ENCODE data around the gene HUS1. TPM values are rescaled to one million over a fixed set of nuclear protein-coding genes. Genes with fewer than 3 reads are reported as not detected.

The HUS1 gene
- total RNA-seq, 1 donor: 19.9 TPM

DNA sequence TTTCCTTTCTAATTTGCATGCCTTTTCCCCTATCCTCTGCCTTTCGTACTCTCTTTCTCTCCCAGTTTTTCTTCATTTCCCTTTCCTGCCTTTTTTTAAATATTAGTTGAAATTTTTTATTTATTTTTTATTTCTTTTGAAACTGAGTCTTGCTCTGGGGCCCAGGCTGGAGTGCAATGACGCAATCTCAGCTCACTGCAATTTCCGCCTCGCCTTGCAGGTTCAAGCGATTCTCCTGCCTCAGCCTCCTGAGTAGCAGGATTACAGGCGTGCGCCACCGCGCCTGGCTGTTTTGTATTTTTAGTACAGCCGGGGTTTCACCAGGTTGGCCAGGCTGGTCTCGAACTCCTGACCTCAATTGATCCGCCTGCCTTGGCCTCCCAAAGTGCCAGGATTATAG is 20.0 kb upstream of the HUS1 start:
- Histone ChIP-seq H3K79me2 (ENCODE audit: insufficient read depth, low read length) (no peaks in the 10 kb centered on the region), H3K27ac (ENCODE audit: low read depth, low read length) (no peak overlapping the region), H3K4me1 (ENCODE audit: insufficient read depth, low read length) (peaks cover 3% of the 10 kb centered on the region), H2AFZ (ENCODE audit: low read length) (no peak overlapping the region), H3K27me3 (ENCODE audit: insufficient read depth, low read length) (peaks cover 4% of the 10 kb centered on the region), H3K36me3 (ENCODE audit: insufficient read depth, low read length) (no peaks in the 10 kb centered on the region), H3K4me2 (ENCODE audit: insufficient read depth, low read length) (no peak overlapping the region), H3K9me3 (ENCODE audit: low read depth, low read length) (no peaks in the 10 kb centered on the region), H3K4me3 (ENCODE audit: insufficient read depth, low read length) (no peak overlapping the region), H4K20me1 (ENCODE audit: insufficient read depth, low read length) (no peaks in the 10 kb centered on the region)
- TF ChIP-seq, protein P1, sequence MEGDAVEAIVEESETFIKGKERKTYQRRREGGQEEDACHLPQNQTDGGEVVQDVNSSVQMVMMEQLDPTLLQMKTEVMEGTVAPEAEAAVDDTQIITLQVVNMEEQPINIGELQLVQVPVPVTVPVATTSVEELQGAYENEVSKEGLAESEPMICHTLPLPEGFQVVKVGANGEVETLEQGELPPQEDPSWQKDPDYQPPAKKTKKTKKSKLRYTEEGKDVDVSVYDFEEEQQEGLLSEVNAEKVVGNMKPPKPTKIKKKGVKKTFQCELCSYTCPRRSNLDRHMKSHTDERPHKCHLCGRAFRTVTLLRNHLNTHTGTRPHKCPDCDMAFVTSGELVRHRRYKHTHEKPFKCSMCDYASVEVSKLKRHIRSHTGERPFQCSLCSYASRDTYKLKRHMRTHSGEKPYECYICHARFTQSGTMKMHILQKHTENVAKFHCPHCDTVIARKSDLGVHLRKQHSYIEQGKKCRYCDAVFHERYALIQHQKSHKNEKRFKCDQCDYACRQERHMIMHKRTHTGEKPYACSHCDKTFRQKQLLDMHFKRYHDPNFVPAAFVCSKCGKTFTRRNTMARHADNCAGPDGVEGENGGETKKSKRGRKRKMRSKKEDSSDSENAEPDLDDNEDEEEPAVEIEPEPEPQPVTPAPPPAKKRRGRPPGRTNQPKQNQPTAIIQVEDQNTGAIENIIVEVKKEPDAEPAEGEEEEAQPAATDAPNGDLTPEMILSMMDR (IDR thresholded peaks at IDR 0.05; ENCODE audit: extremely low read depth, low read depth, low read length): no peak
- DNase-seq (ENCODE audit: insufficient read length, low spot score, missing footprints): no peak

DNA sequence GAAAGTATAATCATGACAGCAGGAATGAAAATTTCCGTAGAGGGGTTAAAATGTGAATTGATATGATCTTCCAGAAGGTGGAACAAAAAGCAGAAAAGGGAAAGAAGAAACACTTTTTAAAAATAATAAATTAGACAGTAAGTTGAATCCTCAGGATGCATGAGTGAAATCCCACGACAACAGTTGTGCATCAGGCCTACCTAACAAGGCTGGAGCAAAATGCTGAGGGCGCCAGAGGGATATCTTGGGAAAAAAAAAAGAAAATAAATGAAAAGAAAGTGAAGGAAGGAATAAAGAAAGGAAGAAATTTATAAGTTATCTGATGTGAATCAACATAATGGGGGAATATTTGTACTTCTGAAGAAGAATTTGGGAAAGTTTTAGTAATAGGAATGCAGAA is 13.0 kb upstream of the HUS1 start:
- Histone ChIP-seq H3K4me1 (ENCODE audit: insufficient read depth, low read length) (peaks cover 8% of the 10 kb centered on the region), H3K4me3 (ENCODE audit: insufficient read depth, low read length) (peak overlapping the region; percentile 78), H3K4me2 (ENCODE audit: insufficient read depth, low read length) (peak overlapping the region; percentile 90), H3K27ac (ENCODE audit: low read depth, low read length) (no peak overlapping the region), H4K20me1 (ENCODE audit: insufficient read depth, low read length) (no peaks in the 10 kb centered on the region), H3K36me3 (ENCODE audit: insufficient read depth, low read length) (no peaks in the 10 kb centered on the region), H2AFZ (ENCODE audit: low read length) (peak overlapping the region; percentile 96), H3K9me3 (ENCODE audit: low read depth, low read length) (no peaks in the 10 kb centered on the region), H3K27me3 (ENCODE audit: insufficient read depth, low read length) (no peaks in the 10 kb centered on the region), H3K79me2 (ENCODE audit: insufficient read depth, low read length) (no peaks in the 10 kb centered on the region)
- DNase-seq (ENCODE audit: insufficient read length, low spot score, missing footprints): no peak
- TF ChIP-seq, protein P1 (IDR thresholded peaks at IDR 0.05; ENCODE audit: extremely low read depth, low read depth, low read length): no peak

DNA sequence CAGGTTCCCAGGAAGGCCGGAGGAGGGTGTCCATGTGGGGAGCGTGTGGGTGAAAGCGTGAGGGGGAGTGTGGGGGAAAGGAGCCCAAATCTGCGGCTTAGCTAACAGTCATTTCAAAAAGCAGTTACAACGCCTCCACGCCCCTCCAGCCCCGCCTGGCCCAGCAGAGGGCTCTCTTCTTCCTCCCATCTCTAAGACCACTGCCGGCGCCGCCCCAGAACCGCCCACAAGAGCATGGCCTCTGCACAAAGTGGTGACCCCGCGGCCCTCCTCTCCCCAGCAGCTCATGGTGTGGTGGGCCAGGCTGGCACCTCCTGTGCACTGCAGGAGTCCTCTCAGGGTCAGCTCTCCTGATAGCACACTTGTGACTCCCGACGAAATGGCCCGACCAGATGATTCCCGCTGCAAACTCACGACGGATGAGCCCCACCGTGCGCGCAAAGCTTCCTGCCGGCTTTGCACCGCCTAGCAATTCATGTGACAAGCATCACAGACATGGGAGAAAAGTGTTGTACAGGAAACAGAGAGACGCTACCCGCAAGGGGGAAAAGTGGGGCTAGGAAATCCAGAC is 12.4 kb upstream of the HUS1 start:
- Histone ChIP-seq H3K27ac (ENCODE audit: low read depth, low read length) (no peak overlapping the region), H3K36me3 (ENCODE audit: insufficient read depth, low read length) (no peaks in the 10 kb centered on the region), H3K27me3 (ENCODE audit: insufficient read depth, low read length) (no peaks in the 10 kb centered on the region), H3K9me3 (ENCODE audit: low read depth, low read length) (no peaks in the 10 kb centered on the region), H3K4me1 (ENCODE audit: insufficient read depth, low read length) (peaks cover 8% of the 10 kb centered on the region), H2AFZ (ENCODE audit: low read length) (peak overlapping the region; percentile 96), H3K4me3 (ENCODE audit: insufficient read depth, low read length) (peak overlapping the region; percentile 78), H3K4me2 (ENCODE audit: insufficient read depth, low read length) (peak overlapping the region; percentile 90), H4K20me1 (ENCODE audit: insufficient read depth, low read length) (no peaks in the 10 kb centered on the region), H3K79me2 (ENCODE audit: insufficient read depth, low read length) (no peaks in the 10 kb centered on the region)
- DNase-seq (ENCODE audit: insufficient read length, low spot score, missing footprints): peak; percentile 83
- TF ChIP-seq, protein P1 (IDR thresholded peaks at IDR 0.05; ENCODE audit: extremely low read depth, low read depth, low read length): peak; percentile 70

DNA sequence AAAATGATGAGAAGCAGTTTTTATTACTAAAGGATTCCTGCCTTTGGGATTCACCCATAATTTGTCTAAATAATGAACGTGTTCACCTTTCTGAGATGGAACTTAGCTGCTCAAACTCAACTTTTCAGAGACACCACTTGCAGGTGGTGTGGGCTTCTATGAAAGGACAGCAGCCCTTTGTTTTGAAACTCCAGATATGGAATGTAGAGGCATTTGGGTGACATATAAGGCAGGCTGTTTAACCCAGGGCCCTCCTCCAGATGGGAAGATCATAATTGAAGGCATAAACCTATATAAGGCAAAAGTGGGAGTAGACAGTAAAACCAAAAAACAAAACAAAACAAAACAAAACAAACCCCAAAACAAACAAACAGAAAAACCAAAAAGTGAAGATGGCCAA is 11.9 kb upstream of the HUS1 start:
- Histone ChIP-seq H3K4me3 (ENCODE audit: insufficient read depth, low read length) (peak overlapping the region; percentile 78), H4K20me1 (ENCODE audit: insufficient read depth, low read length) (no peaks in the 10 kb centered on the region), H3K27ac (ENCODE audit: low read depth, low read length) (no peak overlapping the region), H3K36me3 (ENCODE audit: insufficient read depth, low read length) (no peaks in the 10 kb centered on the region), H3K27me3 (ENCODE audit: insufficient read depth, low read length) (no peaks in the 10 kb centered on the region), H2AFZ (ENCODE audit: low read length) (peak overlapping the region; percentile 96), H3K4me2 (ENCODE audit: insufficient read depth, low read length) (peak overlapping the region; percentile 90), H3K9me3 (ENCODE audit: low read depth, low read length) (no peaks in the 10 kb centered on the region), H3K4me1 (ENCODE audit: insufficient read depth, low read length) (peaks cover 8% of the 10 kb centered on the region), H3K79me2 (ENCODE audit: insufficient read depth, low read length) (no peaks in the 10 kb centered on the region)
- DNase-seq (ENCODE audit: insufficient read length, low spot score, missing footprints): no peak
- TF ChIP-seq, protein P1 (IDR thresholded peaks at IDR 0.05; ENCODE audit: extremely low read depth, low read depth, low read length): no peak

Measured in osteoblast (primary cell).